GM19238 (cell line): ENCODE data around the gene TRAPPC2L.

Experiments used
- DNase-seq: peaks from one replicate; pipeline ENCODE4 v3.0.0; 2011; ENCODE audit warnings: low spot score; ENCODE audit not compliant: insufficient read length

The TRAPPC2L gene

GRCh38 chr16:88856828-88857727 lies at the start of gene TRAPPC2L, which contains the start of gene GALNS:
Gene TRAPPC2L, plus strand, starts transcription at chr16:88857127. Its CDS starts 24 bp downstream, at chr16:88857151.
Gene GALNS, minus strand, starts transcription at chr16:88856947. Its CDS starts 70 bp downstream, at chr16:88856877.
- peak; percentile 100 for DNase-seq

- DNase-seq: no peak
Observed at GRCh38 chr16:88807142-88807625, 49.7 kb upstream of the TRAPPC2L start.

GRCh38 chr16:88807626-88808453 lies 49.1 kb upstream of the TRAPPC2L start:
- no peak for DNase-seq

- no peak for DNase-seq
Observed at GRCh38 chr16:88809068-88809675, 47.8 kb upstream of the TRAPPC2L start.

GRCh38 chr16:88809676-88810165 lies 47.2 kb upstream of the TRAPPC2L start:
- no peak for DNase-seq

- DNase-seq: no peak
Observed at GRCh38 chr16:88810166-88810911, 46.6 kb upstream of the TRAPPC2L start.

GRCh38 chr16:88810912-88811768 lies 45.8 kb upstream of the TRAPPC2L start:
- DNase-seq: peak; percentile 83

- peak; percentile 94 for DNase-seq
Observed at GRCh38 chr16:88811769-88812512, 45.0 kb upstream of the TRAPPC2L start, which contains the start of gene APRT. Gene APRT, minus strand, starts transcription at chr16:88811928. Its CDS starts 29 bp downstream, at chr16:88811899.

GRCh38 chr16:88812513-88813268 lies 44.2 kb upstream of the TRAPPC2L start:
- no peak for DNase-seq

GRCh38 chr16:88813269-88814143 lies 43.4 kb upstream of the TRAPPC2L start:
- no peak for DNase-seq

- DNase-seq: no peak
Observed at GRCh38 chr16:88814144-88814502, 42.8 kb upstream of the TRAPPC2L start.

GRCh38 chr16:88815227-88815626 lies 41.7 kb upstream of the TRAPPC2L start:
- DNase-seq: no peak

- DNase-seq: no peak
Observed at GRCh38 chr16:88815901-88816589, 40.9 kb upstream of the TRAPPC2L start.

- DNase-seq: no peak
Observed at GRCh38 chr16:88816736-88817535, 40.0 kb upstream of the TRAPPC2L start.

GRCh38 chr16:88817785-88818574 lies 38.9 kb upstream of the TRAPPC2L start:
- no peak for DNase-seq
